ENCODE data around the gene NHSL2. TPM values are rescaled to one million over a fixed set of nuclear protein-coding genes. Genes with fewer than 3 reads are reported as not detected.

The NHSL2 gene
- total and polyA plus RNA-seq, 2 of the 13 experiments (the other 11 are each of a cell fraction or from before 2014, with no cell fraction given), result not detected

DNA sequence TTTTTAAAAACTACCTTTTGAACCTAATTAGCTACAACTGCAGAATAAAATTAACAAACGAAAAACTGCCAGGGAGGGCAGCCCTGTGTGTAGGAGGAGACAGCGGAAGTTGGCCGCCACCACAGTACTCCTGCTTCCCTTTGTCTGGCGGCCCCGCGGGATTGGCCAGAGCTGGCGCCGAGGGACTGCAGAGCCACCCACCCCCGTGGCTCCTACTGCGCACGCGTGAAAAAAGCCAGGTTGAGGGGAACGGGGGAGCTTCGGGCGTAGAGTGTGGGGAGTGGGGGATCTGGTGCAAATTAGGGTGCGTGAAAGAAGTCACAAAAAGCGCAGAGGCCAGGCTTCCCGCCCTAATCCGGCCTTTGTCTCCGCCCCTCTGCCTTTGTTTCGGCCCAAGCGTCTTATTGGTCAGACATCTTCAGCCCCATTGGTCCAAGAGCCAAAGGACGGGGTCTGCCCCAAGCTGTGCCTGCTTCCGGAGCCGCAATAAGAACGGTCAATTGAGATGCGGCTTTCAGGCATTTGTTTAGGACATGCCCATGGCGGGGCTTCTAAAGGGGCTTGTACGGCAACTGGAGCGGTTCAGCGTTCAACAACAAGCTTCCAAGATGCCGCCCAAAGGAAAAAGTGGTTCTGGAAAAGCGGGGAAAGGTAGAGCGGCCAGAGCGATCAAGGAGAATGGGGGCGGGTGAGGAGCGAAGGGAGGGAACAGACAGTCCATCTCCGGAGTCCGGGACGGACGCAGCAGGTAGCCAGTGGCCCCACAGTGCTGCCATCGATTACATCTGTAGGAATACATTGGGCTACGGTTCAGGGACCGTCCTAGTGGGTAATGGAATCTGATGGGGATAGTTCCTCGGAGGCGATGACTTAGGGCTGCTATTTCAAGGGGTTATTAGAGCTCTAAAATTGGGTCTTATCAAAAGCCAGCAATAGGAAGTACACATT lies 270.8 kb downstream of the NHSL2 start, which contains the start of gene PIN4 (continued):
- TF ChIP-seq ASH2L (IDR thresholded peaks at IDR 0.05; ENCODE audit: insufficient read length, low read depth, low read length), result peak; percentile 56
- TF ChIP-seq GATAD1 (CRISPR knock-in tag; IDR thresholded peaks at IDR 0.05), result peak; percentile 90
- no peak for TF ChIP-seq ZFP41 (CRISPR knock-in tag; IDR thresholded peaks at IDR 0.05; ENCODE audit: borderline replicate concordance)
- TF ChIP-seq ZC3H4 (CRISPR knock-in tag; IDR thresholded peaks at IDR 0.05; ENCODE audit: borderline replicate concordance), result no peak
- TF ChIP-seq ZBTB38 (CRISPR knock-in tag; IDR thresholded peaks at IDR 0.05), result no peak
- TF ChIP-seq ZBTB21 (CRISPR knock-in tag; IDR thresholded peaks at IDR 0.05), result no peak
- no peak for TF ChIP-seq PHF5A (CRISPR knock-in tag; IDR thresholded peaks at IDR 0.05; ENCODE audit: low read depth, unreplicated experiment)
- no peak for TF ChIP-seq RAD51 (IDR thresholded peaks at IDR 0.05; ENCODE audit: borderline replicate concordance)
- no peak for TF ChIP-seq ZBTB7B (CRISPR knock-in tag; IDR thresholded peaks at IDR 0.05)
- TF ChIP-seq ZSCAN20 (CRISPR knock-in tag; IDR thresholded peaks at IDR 0.05; ENCODE audit: borderline replicate concordance), result no peak
- TF ChIP-seq NCOR1 (IDR thresholded peaks at IDR 0.05; ENCODE audit: borderline replicate concordance, low read length), result peak; percentile 19; the same call in 1 of the 2 replicates
- TF ChIP-seq, protein P1, sequence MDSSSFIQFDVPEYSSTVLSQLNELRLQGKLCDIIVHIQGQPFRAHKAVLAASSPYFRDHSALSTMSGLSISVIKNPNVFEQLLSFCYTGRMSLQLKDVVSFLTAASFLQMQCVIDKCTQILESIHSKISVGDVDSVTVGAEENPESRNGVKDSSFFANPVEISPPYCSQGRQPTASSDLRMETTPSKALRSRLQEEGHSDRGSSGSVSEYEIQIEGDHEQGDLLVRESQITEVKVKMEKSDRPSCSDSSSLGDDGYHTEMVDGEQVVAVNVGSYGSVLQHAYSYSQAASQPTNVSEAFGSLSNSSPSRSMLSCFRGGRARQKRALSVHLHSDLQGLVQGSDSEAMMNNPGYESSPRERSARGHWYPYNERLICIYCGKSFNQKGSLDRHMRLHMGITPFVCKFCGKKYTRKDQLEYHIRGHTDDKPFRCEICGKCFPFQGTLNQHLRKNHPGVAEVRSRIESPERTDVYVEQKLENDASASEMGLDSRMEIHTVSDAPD (CRISPR knock-in tag; IDR thresholded peaks at IDR 0.05), result no peak
- TF ChIP-seq NFKBIZ (CRISPR knock-in tag; IDR thresholded peaks at IDR 0.05), result no peak
- no peak for TF ChIP-seq POGZ (CRISPR knock-in tag; IDR thresholded peaks at IDR 0.05)
- peak; percentile 45; the same call in 1 of the 2 replicates for TF ChIP-seq SPEN (CRISPR knock-in tag; IDR thresholded peaks at IDR 0.05; ENCODE audit: low read depth)
- TF ChIP-seq, protein P2, sequence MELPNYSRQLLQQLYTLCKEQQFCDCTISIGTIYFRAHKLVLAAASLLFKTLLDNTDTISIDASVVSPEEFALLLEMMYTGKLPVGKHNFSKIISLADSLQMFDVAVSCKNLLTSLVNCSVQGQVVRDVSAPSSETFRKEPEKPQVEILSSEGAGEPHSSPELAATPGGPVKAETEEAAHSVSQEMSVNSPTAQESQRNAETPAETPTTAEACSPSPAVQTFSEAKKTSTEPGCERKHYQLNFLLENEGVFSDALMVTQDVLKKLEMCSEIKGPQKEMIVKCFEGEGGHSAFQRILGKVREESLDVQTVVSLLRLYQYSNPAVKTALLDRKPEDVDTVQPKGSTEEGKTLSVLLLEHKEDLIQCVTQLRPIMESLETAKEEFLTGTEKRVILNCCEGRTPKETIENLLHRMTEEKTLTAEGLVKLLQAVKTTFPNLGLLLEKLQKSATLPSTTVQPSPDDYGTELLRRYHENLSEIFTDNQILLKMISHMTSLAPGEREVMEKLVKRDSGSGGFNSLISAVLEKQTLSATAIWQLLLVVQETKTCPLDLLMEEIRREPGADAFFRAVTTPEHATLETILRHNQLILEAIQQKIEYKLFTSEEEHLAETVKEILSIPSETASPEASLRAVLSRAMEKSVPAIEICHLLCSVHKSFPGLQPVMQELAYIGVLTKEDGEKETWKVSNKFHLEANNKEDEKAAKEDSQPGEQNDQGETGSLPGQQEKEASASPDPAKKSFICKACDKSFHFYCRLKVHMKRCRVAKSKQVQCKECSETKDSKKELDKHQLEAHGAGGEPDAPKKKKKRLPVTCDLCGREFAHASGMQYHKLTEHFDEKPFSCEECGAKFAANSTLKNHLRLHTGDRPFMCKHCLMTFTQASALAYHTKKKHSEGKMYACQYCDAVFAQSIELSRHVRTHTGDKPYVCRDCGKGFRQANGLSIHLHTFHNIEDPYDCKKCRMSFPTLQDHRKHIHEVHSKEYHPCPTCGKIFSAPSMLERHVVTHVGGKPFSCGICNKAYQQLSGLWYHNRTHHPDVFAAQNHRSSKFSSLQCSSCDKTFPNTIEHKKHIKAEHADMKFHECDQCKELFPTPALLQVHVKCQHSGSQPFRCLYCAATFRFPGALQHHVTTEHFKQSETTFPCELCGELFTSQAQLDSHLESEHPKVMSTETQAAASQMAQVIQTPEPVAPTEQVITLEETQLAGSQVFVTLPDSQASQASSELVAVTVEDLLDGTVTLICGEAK (IDR thresholded peaks at IDR 0.05), result no peak
- TF ChIP-seq, protein P2 (CRISPR knock-in tag; IDR thresholded peaks at IDR 0.05), result no peak
- TF ChIP-seq IRF2 (CRISPR knock-in tag; IDR thresholded peaks at IDR 0.05), result no peak
- no peak for TF ChIP-seq HOXA7 (CRISPR knock-in tag; IDR thresholded peaks at IDR 0.05)
- peak; percentile 70; the same call in 1 of the 2 replicates for TF ChIP-seq PHF20 (CRISPR knock-in tag; IDR thresholded peaks at IDR 0.05)

Measured in HepG2 (cell line).